Astrocyte of the cerebellum (primary cell): ENCODE results near the gene COL23A1.
"Not testable (repeated sequence)": the region's sequence is repeated elsewhere in the genome, so short reads cannot be mapped to it uniquely, and the experiment has no call there.

ENCODE experiments used
- DNase-seq: peaks from one replicate; pipeline ENCODE4 v3.0.0-alpha.2; 2011; ENCODE audit warnings: low read depth
- H3K4me3 ChIP-seq: 2 replicates; pipeline ENCODE4 v1.5.1; 2011; ENCODE audit warnings: mild to moderate bottlenecking, low read depth, low read length, moderate library complexity
- CTCF ChIP-seq: IDR thresholded peaks from 2 replicates; pipeline ENCODE4 v1.5.1; 2012; ENCODE audit warnings: low read length, low read depth, moderate library complexity, mild to moderate bottlenecking; ENCODE audit errors: missing control alignments
- in situ Hi-C: cut with HindIII; loops from 2 replicates; pipeline ENCODE4 v1.10.0; 2017; ENCODE audit warnings: low sequenced_read_pairs

Gene COL23A1

GRCh38 chr5:178320281-178320855, 269.8 kb downstream of the COL23A1 start:
- TF ChIP-seq CTCF = no peak
- H3K4me3 ChIP-seq = no peak overlapping the region
- in situ Hi-C loops = no loop called here
- no peak for DNase-seq

GRCh38 chr5:178319541-178320041, 270.6 kb downstream of the COL23A1 start:
- in situ Hi-C loops = loop anchor here (5.0 kb wide), 1 partner anchor 68 kb away; no protein-coding TSS in a partner anchor
- DNase-seq = no peak
- no peak overlapping the region for H3K4me3 ChIP-seq
- TF ChIP-seq CTCF = no peak

- in situ Hi-C loops = loop anchor here (5.0 kb wide), 1 partner anchor 68 kb away; no protein-coding TSS in a partner anchor
- H3K4me3 ChIP-seq = no peak overlapping the region
- no peak for TF ChIP-seq CTCF
Observed at GRCh38 chr5:178318893-178319292, 271.3 kb downstream of the COL23A1 start.

GRCh38 chr5:178318382-178318781, 271.8 kb downstream of the COL23A1 start:
- no peak for TF ChIP-seq CTCF
- no peak overlapping the region for H3K4me3 ChIP-seq
- no peak for DNase-seq
- in situ Hi-C loops = loop anchor here (5.0 kb wide), 1 partner anchor 69 kb away; no protein-coding TSS in a partner anchor

More at GRCh38 chr5:178318893-178319292, 271.3 kb downstream of the COL23A1 start:
- no peak for DNase-seq

GRCh38 chr5:178317727-178318126, 272.5 kb downstream of the COL23A1 start:
- not testable (repeated sequence) for DNase-seq, H3K4me3 ChIP-seq
- in situ Hi-C loops = loop anchor here (5.0 kb wide), 1 partner anchor 70 kb away; no protein-coding TSS in a partner anchor

- no peak overlapping the region for H3K4me3 ChIP-seq
- TF ChIP-seq CTCF = no peak
- in situ Hi-C loops = loop anchor here (5.0 kb wide), 1 partner anchor 72 kb away; no protein-coding TSS in a partner anchor
- no peak for DNase-seq
Observed at GRCh38 chr5:178314961-178315820, 275.0 kb downstream of the COL23A1 start.
